COLO668 (cell line): ENCODE data around the gene FETUB.
"Not testable (repeated sequence)": the region's sequence is repeated elsewhere in the genome, so short reads cannot be mapped to it uniquely, and the experiment has no call there.

Source experiments
- DNase-seq: peaks from one replicate; lab custom pipeline; 2025; ENCODE audit not compliant: unreplicated experiment; lab: John Stamatoyannopoulos, UW

Gene FETUB

DNA sequence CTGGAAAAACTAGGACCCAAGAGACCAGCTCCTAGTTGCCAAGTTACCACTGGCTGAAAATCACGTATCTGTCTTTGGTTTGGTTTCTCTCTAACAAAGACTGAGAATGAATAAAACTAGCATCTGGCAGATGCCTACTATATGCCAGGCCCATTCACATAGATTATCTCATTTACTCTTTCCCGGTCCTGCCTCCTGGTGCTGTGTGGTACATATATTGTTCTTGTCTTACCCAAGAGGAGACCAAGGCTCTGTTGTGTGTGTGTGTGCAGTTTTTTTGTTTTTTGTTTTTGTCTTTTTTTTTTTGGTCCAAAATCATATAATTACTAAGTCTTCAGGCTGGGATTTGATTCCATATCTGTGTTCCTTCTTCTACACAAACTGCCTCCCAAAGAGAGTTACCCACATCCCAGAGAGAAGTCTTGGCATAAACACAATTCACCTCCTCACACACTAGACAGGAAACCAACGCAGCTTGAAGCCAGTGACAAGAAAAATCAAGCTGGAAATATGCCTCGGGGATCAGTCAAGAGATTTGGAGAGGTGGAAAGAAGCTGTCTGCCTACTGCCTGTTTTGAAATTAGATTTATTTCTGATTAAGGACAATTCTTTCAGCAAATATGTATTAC, 26.4 kb upstream of the FETUB start:
- no peak for DNase-seq

- no peak for DNase-seq
These were observed 26.0 kb upstream of the FETUB start for GRCh38 chr3:186614266-186614596.

- DNase-seq, result peak; percentile 57
These were observed 25.4 kb upstream of the FETUB start for GRCh38 chr3:186614597-186615483.

- DNase-seq, result no peak
These were observed 23.9 kb upstream of the FETUB start for GRCh38 chr3:186616299-186616617.

GRCh38 chr3:186617036-186617946, 22.9 kb upstream of the FETUB start:
- peak; percentile 64 for DNase-seq

GRCh38 chr3:186618318-186618938, 21.8 kb upstream of the FETUB start:
- DNase-seq, result no peak

GRCh38 chr3:186619787-186620212, 20.4 kb upstream of the FETUB start:
- no peak for DNase-seq

DNA sequence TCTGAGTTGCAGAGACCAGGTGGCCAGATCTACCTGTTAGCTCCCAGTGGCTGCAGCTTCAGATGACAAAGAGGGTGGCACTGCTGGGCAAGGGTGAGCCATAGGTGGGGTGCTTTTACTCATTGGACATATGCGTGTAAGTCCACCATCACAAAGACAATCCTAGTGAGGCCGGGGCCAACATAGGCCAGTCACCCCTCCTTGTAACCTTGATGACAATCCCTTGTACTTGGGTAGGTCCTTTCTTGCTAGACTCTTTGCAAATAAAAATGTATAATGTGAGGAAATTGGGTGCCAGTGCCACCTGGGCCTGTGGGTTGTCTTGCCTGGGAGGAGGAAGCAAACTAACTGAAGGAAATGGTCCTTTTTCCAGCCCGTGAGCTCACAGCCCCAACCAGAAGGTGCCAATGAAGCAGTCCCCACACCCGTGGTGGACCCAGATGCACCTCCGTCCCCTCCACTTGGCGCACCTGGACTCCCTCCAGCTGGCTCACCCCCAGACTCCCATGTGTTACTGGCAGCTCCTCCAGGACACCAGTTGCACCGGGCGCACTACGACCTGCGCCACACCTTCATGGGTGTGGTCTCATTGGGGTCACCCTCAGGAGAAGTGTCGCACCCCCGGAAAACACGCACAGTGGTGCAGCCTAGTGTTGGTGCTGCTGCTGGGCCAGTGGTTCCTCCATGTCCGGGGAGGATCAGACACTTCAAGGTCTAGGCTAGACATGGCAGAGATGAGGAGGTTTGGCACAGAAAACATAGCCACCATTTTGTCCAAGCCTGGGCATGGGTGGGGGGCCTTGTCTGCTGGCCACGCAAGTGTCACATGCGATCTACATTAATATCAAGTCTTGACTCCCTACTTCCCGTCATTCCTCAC, 19.7 kb upstream of the FETUB start:
- no peak for DNase-seq

DNA sequence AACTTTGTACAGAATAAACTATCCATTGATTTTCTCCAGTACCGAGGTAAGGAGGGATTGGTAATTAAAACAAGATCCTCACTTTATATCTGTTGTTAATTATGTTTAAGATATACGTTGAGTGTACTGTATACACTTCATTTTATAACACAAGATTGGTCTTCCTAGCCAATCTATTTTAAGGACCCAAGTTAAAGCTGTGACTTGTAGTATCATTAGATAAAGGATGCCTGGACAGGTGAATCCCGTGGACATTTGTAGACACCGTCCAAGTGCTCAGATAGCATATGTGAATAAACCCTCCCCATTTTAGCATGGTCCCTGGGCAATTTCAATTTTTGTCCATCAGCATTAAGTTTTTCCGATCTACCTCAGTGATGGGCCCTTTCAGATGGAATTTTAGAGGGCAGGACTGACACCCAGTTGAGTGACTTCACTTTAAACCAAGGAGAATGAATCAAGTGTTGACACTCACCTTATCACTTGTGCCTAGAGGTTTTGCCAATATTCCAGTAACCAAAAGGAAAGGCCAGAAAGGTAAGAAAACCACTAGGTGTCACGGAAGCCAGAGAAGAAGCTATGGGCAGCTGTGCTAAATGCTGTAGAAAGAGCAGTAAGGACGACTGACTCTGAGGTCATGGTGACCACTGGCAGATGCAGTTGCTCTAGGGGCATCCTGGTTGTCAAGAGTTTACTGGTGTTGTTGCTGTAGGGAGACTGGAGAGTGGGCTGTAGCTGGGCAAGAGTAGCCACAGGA, 18.1 kb upstream of the FETUB start:
- no peak for DNase-seq

- DNase-seq, result no peak
These were observed 17.4 kb upstream of the FETUB start for GRCh38 chr3:186622651-186623310.

GRCh38 chr3:186624598-186624997, 15.6 kb upstream of the FETUB start:
- DNase-seq, result no peak

GRCh38 chr3:186625600-186626042, 14.6 kb upstream of the FETUB start:
- DNase-seq, result no peak

DNA sequence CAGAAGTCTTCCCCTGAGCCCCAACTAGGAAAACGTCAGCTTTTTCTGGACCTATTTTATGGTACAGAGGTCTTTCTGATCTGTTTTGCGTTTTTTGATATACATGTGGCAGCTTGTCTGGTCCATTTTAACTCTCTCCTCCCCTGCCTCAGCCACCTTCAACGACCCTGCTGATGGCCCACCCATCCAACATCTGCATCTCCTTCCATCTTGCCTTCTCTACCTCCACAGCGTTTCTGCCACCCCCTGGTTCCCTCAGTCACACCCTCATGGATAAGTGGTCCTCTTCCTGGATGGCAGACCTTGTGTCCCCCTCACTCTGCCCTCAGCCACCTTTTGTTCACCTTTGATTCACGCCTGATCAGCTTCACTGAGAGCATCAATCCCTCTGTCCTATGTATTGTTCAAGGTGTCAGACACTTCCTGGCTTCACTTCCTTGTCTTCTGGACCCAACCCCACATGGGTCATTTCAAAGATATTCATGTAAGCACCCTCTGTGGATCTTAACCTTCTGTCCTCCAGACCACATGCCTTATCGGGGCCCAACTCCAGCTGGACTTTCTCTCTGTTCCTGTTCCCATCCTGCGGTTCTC, 13.8 kb upstream of the FETUB start:
- no peak for DNase-seq

DNA sequence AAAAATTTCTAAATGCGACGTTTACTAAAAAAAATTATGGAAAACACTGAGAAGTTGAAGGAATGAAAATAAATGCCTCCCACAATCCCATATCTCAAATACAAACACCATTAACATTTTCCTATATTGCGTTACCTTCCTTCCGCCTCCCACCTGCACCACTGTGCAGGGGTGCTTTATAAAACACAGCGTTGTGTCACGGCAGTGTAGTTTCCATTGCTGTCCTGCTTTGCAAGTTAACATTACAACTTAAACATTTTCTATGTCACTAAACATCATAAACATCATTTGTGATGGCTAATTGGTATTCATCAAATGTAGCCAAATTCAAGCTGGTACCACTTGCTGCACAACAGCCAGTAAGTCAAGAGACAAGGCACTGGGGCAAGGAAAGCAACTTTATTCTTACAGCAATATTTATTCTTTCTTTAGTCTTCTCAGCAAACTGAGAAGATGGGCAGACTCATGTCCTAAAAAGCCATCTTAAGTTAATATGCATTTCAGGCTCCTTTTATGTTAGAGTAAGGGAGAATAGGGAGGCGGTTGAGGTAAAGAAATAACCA, 12.3 kb upstream of the FETUB start:
- no peak for DNase-seq

DNA sequence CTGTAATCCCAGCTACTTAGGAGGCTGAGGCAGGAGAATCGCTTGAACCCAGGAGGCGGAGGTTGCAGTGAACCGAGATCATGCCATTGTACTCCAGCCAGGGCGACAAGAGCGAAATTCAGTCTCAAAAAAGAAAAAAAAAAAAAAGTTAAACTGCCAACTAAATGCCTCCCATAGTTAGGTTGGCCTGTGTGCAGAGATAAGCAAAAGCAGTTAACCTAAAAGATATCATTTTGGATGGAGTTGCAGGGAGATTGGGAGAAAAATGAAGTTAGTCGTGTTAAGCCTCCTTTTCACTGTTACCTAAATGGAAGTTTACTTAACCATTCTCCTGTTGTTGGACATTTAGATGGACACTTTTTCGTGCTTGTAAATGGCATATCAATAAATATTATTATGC, 11.4 kb upstream of the FETUB start:
- DNase-seq, result no peak

GRCh38 chr3:186630950-186631641, 9.1 kb upstream of the FETUB start:
- DNase-seq, result no peak

DNA sequence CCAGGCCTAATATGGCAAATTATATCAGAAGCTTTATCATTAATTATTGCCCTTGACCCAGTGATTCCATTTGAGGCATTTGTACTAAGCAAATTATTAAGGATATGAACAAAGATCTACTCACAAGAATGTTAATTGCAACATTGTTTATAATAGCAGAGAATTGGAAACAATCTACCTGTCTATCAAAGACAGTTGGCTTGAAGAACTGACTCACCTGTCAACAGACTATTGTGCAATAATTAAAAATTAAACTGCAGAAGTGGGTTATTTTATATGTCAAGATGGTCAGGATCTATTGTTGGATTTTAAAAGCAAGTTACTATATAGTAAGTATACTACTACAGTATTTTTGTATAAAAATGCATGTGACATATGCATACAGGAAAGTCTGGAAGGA, 6.7 kb upstream of the FETUB start:
- DNase-seq, result no peak

- not testable (repeated sequence) for DNase-seq
These were observed 6.0 kb upstream of the FETUB start for GRCh38 chr3:186634207-186634606.
